Measurements from ENCODE around the gene RNASE8. TPM values are rescaled to one million over a fixed set of nuclear protein-coding genes. Genes with fewer than 3 reads are reported as not detected.

Gene RNASE8
- total RNA-seq, 2 experiments from 2014 or later: not detected

DNA sequence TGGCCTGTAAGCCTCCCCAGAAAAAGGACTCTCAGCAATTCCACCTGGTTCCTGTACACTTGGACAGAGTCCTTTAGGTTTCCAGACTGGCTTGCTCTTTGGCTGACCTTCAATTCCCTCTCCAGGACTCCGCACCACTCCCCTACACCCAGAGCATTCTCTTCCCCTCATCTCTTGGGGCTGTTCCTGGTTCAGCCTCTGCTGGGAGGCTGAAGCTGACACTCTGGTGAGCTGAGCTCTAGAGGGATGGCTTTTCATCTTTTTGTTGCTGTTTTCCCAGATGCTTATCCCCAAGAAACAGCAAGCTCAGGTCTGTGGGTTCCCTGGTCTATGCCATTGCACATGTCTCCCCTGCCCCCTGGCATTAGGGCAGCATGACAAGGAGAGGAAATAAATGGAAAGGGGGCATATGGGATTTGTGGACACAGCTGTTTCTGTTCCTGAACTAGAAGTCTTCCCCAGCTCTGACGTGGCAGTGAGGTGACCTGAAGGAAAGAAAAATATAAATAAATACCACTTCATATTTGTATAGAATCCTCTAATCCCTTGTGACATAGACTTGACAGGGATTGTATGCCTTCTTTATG, 14.1 kb upstream of the RNASE8 start:
- no peak overlapping the region for H3K4me3 Mint-ChIP-seq
- intact Hi-C loops (cut with micrococcal nuclease): no loop called here
- no peaks in the 10 kb centered on the region for H3K36me3 Mint-ChIP-seq (ENCODE audit: low read depth)
- CTCF ChIA-PET: interaction anchor here (0.9 to 7.2 kb wide), 5 partner anchors 25 to 72 kb away, joined by 3 to 147 read pairs (median 4); no protein-coding TSS in a partner anchor
- no peak for DNase-seq
- H3K27ac Mint-ChIP-seq: no peak overlapping the region
- peaks cover 8% of the 10 kb centered on the region for H3K4me1 Mint-ChIP-seq (ENCODE audit: low read depth)
- peaks cover 9% of the 10 kb centered on the region for H3K27me3 Mint-ChIP-seq (ENCODE audit: low read depth)
- no peaks in the 10 kb centered on the region for H3K9me3 Mint-ChIP-seq

DNA sequence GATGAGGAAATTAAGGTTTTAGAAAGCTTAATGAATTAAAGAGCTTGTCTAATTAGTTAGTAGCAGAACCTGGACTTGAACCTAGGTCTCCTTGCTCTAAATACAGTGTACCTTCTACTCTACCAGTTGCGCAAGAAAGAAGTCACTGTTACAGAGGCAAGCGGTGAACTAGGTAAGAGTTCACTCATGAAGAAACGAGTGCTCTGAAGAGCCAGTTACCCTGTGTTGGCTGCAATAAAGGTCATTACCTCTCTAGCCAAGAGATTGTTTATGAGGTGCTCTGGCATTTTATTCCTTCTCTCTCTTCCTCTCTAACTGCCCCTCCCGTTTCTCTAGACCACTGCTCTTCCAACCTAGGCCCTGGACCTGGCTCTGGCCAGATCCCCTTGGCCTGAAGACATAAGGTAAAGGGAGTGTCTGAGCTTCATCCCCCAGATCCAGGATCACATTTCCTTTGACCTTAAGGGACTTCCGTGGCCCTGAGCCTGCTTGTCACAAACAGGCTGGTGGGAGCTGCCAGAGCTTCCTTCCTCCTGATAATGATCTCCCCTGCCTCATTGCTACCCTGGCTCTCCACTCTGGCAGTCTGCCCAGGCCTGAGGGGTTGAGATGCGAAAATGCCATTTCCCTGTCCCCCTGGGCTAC, 13.5 kb upstream of the RNASE8 start:
- H3K36me3 Mint-ChIP-seq (ENCODE audit: low read depth): no peaks in the 10 kb centered on the region
- no peaks in the 10 kb centered on the region for H3K9me3 Mint-ChIP-seq

DNA sequence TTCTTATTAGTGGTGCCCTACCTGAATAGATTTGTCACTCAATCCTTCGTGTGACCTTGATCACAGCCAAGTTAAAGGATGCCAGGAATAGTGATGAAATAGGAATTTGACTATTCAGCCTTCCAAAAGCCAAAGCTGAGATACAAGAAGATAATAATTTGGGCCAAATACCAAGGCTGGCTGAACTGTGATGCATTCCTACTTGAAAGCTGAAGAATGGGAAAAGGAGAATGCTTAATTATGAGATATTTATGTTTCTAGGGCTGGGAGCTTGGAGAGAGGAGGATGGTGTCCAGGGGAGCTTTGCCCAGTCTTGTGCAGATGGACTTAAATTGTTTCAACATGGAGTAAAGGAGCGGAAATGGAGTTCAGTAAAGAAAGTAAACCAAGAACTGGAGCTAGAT, 10.2 kb upstream of the RNASE8 start:
- peaks cover 5% of the 10 kb centered on the region for H3K27me3 Mint-ChIP-seq (ENCODE audit: low read depth)
- H3K9me3 Mint-ChIP-seq: no peaks in the 10 kb centered on the region
- no peaks in the 10 kb centered on the region for H3K36me3 Mint-ChIP-seq (ENCODE audit: low read depth)
- intact Hi-C loops (cut with micrococcal nuclease): no loop called here
- DNase-seq: no peak
- H3K4me1 Mint-ChIP-seq (ENCODE audit: low read depth): peaks cover 8% of the 10 kb centered on the region
- no peak overlapping the region for H3K27ac Mint-ChIP-seq
- no peak overlapping the region for H3K4me3 Mint-ChIP-seq
- CTCF ChIA-PET: interaction anchor here (0.8 to 2.6 kb wide), 10 partner anchors 15 to 89 kb away, joined by 3 to 16 read pairs (median 4); no protein-coding TSS in a partner anchor

More for the DNA sequence above, 13.5 kb upstream of the RNASE8 start:
- DNase-seq: no peak
- Mint-ChIP-seq H3K27me3 (ENCODE audit: low read depth) (peaks cover 9% of the 10 kb centered on the region), H3K27ac (no peak overlapping the region), H3K4me1 (ENCODE audit: low read depth) (peaks cover 8% of the 10 kb centered on the region), H3K4me3 (no peak overlapping the region)
- CTCF ChIA-PET: interaction anchor here (0.8 to 7.2 kb wide), 7 partner anchors 12 to 73 kb away, joined by 3 to 147 read pairs (median 3); no protein-coding TSS in a partner anchor
- intact Hi-C loops (cut with micrococcal nuclease): no loop called here

- intact Hi-C loops (cut with micrococcal nuclease): no loop called here
- peaks cover 2% of the 10 kb centered on the region for H3K27me3 Mint-ChIP-seq (ENCODE audit: low read depth)
- CTCF ChIA-PET: interaction anchor here (0.9 to 2.6 kb wide), 5 partner anchors 12 to 44 kb away, joined by 3 to 16 read pairs (median 7); no protein-coding TSS in a partner anchor
- no peaks in the 10 kb centered on the region for H3K9me3 Mint-ChIP-seq
- no peak overlapping the region for H3K4me3 Mint-ChIP-seq
- H3K36me3 Mint-ChIP-seq (ENCODE audit: low read depth): no peaks in the 10 kb centered on the region
- peaks cover 8% of the 10 kb centered on the region for H3K4me1 Mint-ChIP-seq (ENCODE audit: low read depth)
- no peak for DNase-seq
- no peak overlapping the region for H3K27ac Mint-ChIP-seq
Observed at GRCh38 chr14:21048638-21049037, 9.0 kb upstream of the RNASE8 start.

- Mint-ChIP-seq H3K36me3 (ENCODE audit: low read depth) (no peaks in the 10 kb centered on the region), H3K4me3 (no peak overlapping the region), H3K27me3 (ENCODE audit: low read depth) (no peaks in the 10 kb centered on the region), H3K4me1 (ENCODE audit: low read depth) (peaks cover 6% of the 10 kb centered on the region), H3K9me3 (no peaks in the 10 kb centered on the region), H3K27ac (no peak overlapping the region)
- intact Hi-C loops (cut with micrococcal nuclease): no loop called here
- DNase-seq: no peak
- CTCF ChIA-PET: interaction anchor here (1.3 to 2.6 kb wide), 3 partner anchors 22 to 55 kb away, joined by 3 to 16 read pairs (median 4); no protein-coding TSS in a partner anchor
Observed at GRCh38 chr14:21049271-21049673, 8.3 kb upstream of the RNASE8 start.

GRCh38 chr14:21050597-21050996, 7.0 kb upstream of the RNASE8 start:
- intact Hi-C loops (cut with micrococcal nuclease): no loop called here
- no peaks in the 10 kb centered on the region for H3K27me3 Mint-ChIP-seq (ENCODE audit: low read depth)
- no peak for DNase-seq
- no peaks in the 10 kb centered on the region for H3K9me3 Mint-ChIP-seq
- CTCF ChIA-PET: interaction anchor here (1.3 kb wide), 2 partner anchors 45 to 54 kb away, joined by 3 read pairs; no protein-coding TSS in a partner anchor
- H3K36me3 Mint-ChIP-seq (ENCODE audit: low read depth): no peaks in the 10 kb centered on the region
- H3K27ac Mint-ChIP-seq: no peak overlapping the region
- H3K4me1 Mint-ChIP-seq (ENCODE audit: low read depth): no peaks in the 10 kb centered on the region
- H3K4me3 Mint-ChIP-seq: no peak overlapping the region

DNA sequence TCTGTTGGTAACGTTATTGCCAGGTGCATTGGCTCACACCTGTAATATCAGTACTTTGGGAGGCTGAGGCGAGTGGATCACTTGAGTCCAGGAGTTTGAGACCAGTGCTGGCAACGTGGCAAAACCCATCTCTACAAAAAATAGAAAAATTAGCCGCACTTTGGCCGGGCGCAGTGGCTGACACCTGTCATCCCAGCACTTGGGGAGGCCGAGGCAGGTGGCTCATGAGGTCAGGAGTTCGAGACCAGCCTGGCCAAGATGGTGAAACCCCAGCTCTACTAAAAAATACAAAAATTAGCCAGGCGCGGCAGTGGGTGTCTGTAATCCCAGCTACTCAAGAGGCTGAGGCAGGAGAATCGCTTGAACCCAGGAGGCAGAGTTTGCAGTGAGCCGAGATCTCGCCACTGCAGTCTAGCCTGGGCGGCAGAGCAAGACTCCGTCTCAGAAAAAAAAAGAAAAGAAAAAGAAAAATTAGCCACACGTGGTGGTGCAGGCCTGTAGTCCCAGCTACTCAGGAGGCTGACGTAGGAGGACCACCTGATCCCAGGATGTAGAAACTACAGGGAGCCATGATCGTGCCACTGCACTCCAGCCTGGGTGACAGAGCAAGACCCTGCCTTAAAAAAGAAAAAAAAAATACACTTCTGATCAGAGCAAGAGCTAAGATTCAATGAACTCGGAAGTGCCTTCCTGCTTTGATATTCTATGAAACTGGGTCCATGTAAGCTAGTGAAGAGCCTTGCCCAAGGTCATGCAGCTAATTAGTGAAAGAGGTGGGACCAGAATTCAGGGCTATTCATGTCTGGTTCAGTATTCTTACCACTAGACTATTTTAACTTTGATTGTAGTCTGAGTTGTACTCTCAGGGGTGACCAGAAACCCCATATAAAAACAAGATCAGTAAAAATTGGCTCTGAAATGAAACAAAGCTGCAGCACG, 4.2 kb upstream of the RNASE8 start:
- no peak overlapping the region for H3K27ac Mint-ChIP-seq
- CTCF ChIA-PET: interaction anchor here (0.7 to 1.0 kb wide), 2 partner anchors 38 to 51 kb away, joined by 3 to 5 read pairs; no protein-coding TSS in a partner anchor
- H3K4me3 Mint-ChIP-seq: no peak overlapping the region
- no peaks in the 10 kb centered on the region for H3K36me3 Mint-ChIP-seq (ENCODE audit: low read depth)
- intact Hi-C loops (cut with micrococcal nuclease): no loop called here
- DNase-seq: no peak
- H3K4me1 Mint-ChIP-seq (ENCODE audit: low read depth): no peaks in the 10 kb centered on the region
- H3K27me3 Mint-ChIP-seq (ENCODE audit: low read depth): no peaks in the 10 kb centered on the region
- H3K9me3 Mint-ChIP-seq: no peaks in the 10 kb centered on the region

DNA sequence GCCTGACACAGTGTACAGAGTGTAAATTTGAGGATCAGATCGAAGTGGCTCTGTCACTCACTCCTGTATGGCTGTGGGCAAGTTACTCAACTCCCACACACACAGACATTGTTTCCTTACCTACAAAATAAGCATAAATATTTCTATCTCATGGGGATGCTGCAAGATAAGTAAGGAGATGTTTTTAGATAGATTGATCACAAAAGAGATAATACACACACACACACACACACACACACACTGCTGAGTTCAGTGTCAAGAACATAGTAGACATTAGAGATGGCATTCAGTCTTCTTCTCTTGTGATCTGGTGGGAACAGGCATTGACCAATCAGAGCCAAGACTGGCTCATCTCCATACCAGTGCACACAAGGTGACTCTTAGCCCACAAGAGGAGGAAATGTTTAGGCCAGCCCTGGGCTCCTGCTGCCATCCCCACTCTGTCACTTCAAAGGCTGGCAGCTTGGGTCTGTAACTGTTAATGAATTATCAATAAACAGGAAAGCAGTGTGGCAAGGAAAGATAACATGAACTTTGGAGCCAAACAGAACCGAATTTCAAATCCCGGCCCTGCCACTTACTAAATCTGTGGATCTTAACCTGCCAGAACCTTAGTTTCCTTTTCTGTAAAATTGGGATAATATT, 3.4 kb upstream of the RNASE8 start:
- Mint-ChIP-seq H3K27ac (no peak overlapping the region), H3K36me3 (ENCODE audit: low read depth) (no peaks in the 10 kb centered on the region), H3K27me3 (ENCODE audit: low read depth) (no peaks in the 10 kb centered on the region), H3K9me3 (no peaks in the 10 kb centered on the region), H3K4me1 (ENCODE audit: low read depth) (no peaks in the 10 kb centered on the region), H3K4me3 (no peak overlapping the region)
- intact Hi-C loops (cut with micrococcal nuclease): no loop called here
- no peak for DNase-seq
- CTCF ChIA-PET: interaction anchor here (0.7 to 1.0 kb wide), 2 partner anchors 39 to 50 kb away, joined by 3 to 5 read pairs; no protein-coding TSS in a partner anchor

DNA sequence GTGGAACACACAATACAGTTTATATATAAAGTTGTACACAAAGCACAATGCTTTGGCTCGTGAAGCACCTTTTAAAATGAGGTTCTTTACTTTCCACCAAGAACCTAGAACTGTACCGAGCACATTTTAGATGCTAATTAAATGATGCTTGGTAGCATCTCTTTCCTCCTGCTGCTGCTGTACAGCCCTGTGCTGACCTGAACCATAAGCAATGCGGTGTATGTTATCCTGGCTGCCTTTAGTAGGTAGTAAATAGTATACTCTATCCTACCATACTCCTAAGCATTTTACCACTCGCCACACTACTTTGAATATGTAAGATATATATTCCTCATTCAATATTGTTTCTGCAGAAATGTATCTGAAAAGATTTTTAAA, 2.9 kb upstream of the RNASE8 start:
- intact Hi-C loops (cut with micrococcal nuclease): no loop called here
- no peaks in the 10 kb centered on the region for H3K27me3 Mint-ChIP-seq (ENCODE audit: low read depth)
- H3K9me3 Mint-ChIP-seq: no peaks in the 10 kb centered on the region
- H3K36me3 Mint-ChIP-seq (ENCODE audit: low read depth): no peaks in the 10 kb centered on the region
- H3K4me3 Mint-ChIP-seq: no peak overlapping the region
- no peaks in the 10 kb centered on the region for H3K4me1 Mint-ChIP-seq (ENCODE audit: low read depth)
- CTCF ChIA-PET: no interaction called here
- no peak overlapping the region for H3K27ac Mint-ChIP-seq
- no peak for DNase-seq

DNA sequence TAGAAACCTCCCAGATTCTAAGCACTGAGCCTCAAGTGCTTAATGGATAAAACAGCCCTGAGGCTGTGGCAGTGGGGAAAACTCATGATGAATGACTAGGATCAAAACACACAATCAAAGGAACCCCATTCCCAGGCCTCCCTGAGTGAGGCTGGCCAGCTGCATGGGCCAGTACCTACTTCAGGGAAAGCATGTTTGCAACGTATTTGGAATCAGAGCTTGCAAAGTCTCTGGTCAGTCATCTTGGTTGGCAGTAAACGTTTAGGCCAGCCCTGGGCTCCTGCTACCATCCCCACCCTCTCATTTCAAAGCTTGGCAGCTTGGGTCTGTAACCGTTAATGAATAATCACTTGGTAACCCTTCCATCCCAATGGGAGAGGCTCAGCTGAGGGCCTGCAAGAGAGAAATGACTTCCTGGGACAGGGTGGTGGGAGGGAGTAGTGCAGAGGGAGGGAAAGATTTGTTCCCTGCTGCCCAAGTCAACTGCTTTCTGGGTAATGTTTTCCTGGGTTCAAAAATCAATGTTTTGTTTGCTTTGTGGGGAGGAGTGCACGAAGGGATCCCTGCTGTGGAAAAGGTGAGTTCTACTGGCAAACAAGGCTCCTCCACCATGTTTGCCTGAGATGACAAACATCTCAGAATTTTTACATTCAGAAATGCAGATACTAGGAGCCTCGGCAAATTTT, 2.0 kb upstream of the RNASE8 start:
- no peak for DNase-seq
- Mint-ChIP-seq H3K27me3 (ENCODE audit: low read depth) (peaks cover 3% of the 10 kb centered on the region), H3K4me3 (no peak overlapping the region), H3K36me3 (ENCODE audit: low read depth) (no peaks in the 10 kb centered on the region), H3K9me3 (no peaks in the 10 kb centered on the region), H3K4me1 (ENCODE audit: low read depth) (no peaks in the 10 kb centered on the region), H3K27ac (no peak overlapping the region)
- intact Hi-C loops (cut with micrococcal nuclease): no loop called here
- CTCF ChIA-PET: interaction anchor here (1.2 to 1.7 kb wide), 2 partner anchors 11 to 41 kb away, joined by 3 to 10 read pairs; no protein-coding TSS in a partner anchor

DNA sequence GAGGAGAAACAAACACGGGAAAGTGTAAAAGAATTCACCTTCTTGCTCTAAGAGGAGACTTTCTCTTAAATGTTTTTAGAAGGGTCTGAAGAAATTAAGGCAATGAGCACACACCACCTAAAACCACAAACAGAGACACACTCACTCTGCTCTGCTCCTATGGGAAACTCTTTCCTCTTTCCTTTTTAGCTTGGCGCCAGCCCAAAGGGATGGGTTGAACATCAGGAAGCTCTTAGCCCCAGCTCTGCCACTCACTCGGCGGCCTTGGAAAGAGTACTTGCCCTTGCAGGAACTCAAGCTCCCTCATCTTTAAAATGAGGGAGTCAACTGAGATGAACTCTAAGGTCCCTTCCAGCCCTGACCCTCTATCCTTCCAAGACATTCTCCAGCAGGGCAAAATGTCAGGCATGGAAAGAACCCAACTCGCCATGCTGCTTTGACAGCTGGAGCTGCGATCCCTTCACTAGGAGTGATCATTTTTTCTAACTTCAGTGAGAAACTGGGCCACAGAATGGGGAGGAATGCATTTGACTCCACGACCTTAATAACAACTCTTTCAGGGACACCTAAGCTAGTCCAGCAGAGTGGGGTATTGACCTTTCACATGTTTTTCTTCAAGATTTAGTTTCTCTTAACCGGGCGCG, 980 bp upstream of the RNASE8 start:
- Mint-ChIP-seq H3K27me3 (ENCODE audit: low read depth) (peaks cover 4% of the 10 kb centered on the region), H3K4me1 (ENCODE audit: low read depth) (no peaks in the 10 kb centered on the region), H3K36me3 (ENCODE audit: low read depth) (no peaks in the 10 kb centered on the region), H3K9me3 (no peaks in the 10 kb centered on the region), H3K4me3 (no peak overlapping the region), H3K27ac (no peak overlapping the region)
- intact Hi-C loops (cut with micrococcal nuclease): no loop called here
- CTCF ChIA-PET: interaction anchor here (0.7 to 1.7 kb wide), 4 partner anchors 12 to 273 kb away, joined by 3 to 10 read pairs (median 3); no protein-coding TSS in a partner anchor
- no peak for DNase-seq

Data from activated naive CD4-positive, alpha-beta T cell treated with anti-CD3 and anti-CD28 coated beads for 36 hours (primary cell).